ENCODE data around the gene VSX1. TPM values are rescaled to one million over a fixed set of nuclear protein-coding genes. Genes with fewer than 3 reads are reported as not detected.

The VSX1 gene
- total and polyA plus RNA-seq, 9 donors, result 0.11 to 1.4 (median 0.75) TPM; not detected in 2

DNA sequence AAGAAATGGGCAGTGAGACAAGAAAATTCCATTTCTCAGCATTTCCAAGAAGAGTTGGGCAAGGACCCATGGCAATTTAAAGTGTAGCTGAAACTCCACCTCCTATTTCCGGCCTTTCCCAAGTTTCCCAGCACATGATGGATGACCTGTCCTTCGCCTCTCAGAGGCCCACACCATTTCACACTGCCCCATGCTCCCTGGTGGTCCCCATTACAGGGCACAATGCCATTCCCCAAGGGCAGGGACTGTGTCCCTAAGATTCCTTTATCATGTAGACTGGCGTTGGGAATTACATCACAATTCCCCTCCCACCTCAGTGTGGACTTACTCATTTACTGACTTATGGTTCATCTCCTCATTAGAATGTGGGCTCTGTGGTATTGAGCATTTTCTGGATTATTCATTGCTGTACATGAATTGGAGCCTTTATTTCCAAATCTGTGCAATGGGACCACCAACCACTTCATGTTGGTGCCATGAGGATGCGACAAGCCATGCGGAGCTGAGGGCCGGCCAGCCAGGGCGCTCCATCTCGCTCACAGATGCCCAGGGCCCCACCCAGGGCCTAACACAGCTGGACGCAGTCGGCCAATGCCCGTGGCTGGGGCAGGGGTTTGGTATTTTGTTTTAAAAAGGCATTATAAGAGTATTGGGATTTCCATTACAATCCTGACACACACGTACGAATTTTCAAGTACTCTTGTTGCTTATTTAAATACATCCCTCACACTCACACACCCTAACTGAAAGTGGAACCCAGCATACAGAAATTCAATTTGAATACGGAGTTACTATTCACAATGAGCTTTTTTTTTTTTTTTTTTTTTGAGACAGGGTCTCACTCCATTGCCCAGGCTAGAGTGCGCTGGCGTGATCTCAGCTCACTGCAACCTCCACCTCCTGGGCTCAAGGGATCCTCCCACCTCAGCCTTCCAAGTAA, 29.4 kb downstream of the VSX1 start:
- Histone ChIP-seq H3K9me3 (no peaks in the 10 kb centered on the region), H3K4me3 (no peak overlapping the region), H3K27ac (peak overlapping the region in 1 of 2 donors; percentile 70), H3K4me1 (ENCODE audit: insufficient read depth) (peaks cover 58% of the 10 kb centered on the region), H3K27me3 (no peaks in the 10 kb centered on the region), H3K36me3 (no peaks in the 10 kb centered on the region)
- TF ChIP-seq, protein P1, sequence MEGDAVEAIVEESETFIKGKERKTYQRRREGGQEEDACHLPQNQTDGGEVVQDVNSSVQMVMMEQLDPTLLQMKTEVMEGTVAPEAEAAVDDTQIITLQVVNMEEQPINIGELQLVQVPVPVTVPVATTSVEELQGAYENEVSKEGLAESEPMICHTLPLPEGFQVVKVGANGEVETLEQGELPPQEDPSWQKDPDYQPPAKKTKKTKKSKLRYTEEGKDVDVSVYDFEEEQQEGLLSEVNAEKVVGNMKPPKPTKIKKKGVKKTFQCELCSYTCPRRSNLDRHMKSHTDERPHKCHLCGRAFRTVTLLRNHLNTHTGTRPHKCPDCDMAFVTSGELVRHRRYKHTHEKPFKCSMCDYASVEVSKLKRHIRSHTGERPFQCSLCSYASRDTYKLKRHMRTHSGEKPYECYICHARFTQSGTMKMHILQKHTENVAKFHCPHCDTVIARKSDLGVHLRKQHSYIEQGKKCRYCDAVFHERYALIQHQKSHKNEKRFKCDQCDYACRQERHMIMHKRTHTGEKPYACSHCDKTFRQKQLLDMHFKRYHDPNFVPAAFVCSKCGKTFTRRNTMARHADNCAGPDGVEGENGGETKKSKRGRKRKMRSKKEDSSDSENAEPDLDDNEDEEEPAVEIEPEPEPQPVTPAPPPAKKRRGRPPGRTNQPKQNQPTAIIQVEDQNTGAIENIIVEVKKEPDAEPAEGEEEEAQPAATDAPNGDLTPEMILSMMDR (IDR thresholded peaks at IDR 0.05), result no peak
- TF ChIP-seq POLR2A (IDR thresholded peaks at IDR 0.05) (no peak), EP300 (IDR thresholded peaks at IDR 0.05) (peak; percentile 70)
- intact Hi-C loops (cut with DNase I), result loop anchor here in 2 of 4 donors (10.0 kb wide), 2 partner anchors 342 to 1698 kb away; partner anchors contain the start of genes ABHD12 (in 1 of the 2) and NXT1 (in 1 of the 2)
- WGBS, 3 donors, result 62 to 64% (median 63%) methylated on average over 16 of the region's 16 CpGs
- DNase-seq, result peak in 3 of 5 donors; percentile 44 to 69 (median 50)

DNA sequence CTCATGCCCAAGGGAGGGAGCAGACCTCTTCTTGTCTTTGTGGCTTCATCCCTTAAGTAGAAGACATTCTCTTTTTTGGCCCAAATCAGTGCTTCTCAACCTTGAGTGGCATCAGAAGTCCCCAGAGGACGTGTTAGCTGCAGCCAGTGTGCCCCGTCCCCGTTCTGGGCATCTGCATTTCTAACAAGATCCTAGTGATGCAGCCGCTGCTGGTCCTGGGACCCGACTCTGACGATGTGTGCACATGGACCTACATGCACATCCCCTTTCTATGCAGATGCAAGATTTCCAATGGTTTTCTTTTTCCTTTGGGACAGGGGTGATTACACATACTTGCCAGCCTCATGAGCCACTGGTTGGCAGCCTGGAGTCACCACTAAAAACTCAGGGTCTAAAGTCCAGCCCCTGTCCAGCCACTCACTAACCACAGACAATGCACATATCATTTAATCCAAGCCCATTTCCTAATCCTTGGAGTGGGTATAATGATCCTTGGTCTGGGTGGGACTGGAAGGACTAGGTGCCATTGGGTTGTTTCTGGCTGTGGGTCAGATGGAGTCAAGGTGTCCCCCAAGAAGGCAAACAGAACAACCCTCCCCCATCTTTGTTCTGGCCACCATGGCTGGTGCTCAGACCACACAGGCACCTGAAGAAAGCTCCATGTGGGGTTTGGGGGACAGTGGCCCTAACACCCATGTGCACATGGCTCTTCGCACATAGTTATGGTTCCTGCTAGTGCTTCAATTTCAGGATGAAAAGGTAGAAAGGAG, 30.4 kb downstream of the VSX1 start:
- DNase-seq, result peak in 3 of 5 donors; percentile 7 to 22 (median 14)
- H3K9me3 ChIP-seq, result no peaks in the 10 kb centered on the region
- TF ChIP-seq, protein P1 (IDR thresholded peaks at IDR 0.05), result no peak
- TF ChIP-seq EP300 (IDR thresholded peaks at IDR 0.05), result no peak
- TF ChIP-seq POLR2A (IDR thresholded peaks at IDR 0.05), result no peak
- H3K27ac ChIP-seq, result no peak overlapping the region
- intact Hi-C loops (cut with DNase I), result loop anchor here in 2 of 4 donors (10.0 kb wide), 2 partner anchors 343 to 1697 kb away; partner anchors contain the start of genes ABHD12 (in 1 of the 2) and NXT1 (in 1 of the 2)
- no peaks in the 10 kb centered on the region for H3K27me3 ChIP-seq
- 94 to 97% (median 96%) methylated on average over 7 of the region's 7 CpGs for WGBS, 3 donors
- H3K36me3 ChIP-seq, result no peaks in the 10 kb centered on the region
- no peak overlapping the region for H3K4me3 ChIP-seq
- H3K4me1 ChIP-seq (ENCODE audit: insufficient read depth), result peaks cover 56% of the 10 kb centered on the region

DNA sequence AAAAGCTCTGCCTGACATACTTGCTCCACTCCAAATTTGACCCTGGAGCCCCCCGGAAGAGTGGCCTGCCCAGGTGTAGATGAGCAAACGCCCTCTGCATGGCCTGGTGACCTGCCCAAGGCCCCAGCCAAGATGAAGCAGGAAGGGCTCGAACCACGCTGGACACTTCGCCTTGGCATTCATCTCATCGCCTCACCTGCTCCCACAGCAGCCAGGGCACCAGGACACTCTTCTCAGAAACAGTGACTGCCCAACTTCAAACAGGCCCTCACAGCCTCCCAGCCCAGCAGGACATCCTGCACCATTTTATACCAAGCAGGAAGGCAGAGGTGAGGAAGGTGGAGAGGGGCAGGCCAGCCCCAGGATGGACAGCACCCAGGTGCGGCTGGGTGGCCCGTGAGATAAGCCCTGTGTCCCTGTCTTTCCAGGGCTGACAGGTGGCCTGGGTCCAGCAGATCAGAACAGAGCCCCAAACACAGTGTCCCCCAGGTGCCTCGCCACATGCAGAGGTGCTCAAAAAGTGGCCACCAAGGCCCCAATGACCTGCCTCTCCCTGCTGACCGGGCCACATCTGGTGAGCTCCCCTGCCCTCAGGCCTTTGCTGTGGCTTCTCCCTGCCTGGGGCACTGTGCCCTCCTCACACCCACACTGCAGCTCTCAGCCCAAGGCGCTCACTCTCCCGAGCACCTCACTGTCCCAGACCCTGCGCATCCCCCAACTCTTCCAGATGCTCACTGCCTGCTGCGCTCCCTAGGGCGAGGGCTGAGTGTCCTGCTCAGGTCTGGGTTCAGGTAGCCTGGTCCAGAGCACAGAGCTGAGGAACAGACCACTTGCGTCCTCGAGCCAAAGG, 31.2 kb downstream of the VSX1 start:
- intact Hi-C loops (cut with DNase I), result loop anchor here in 2 of 4 donors (10.0 kb wide), 2 partner anchors 344 to 1696 kb away; partner anchors contain the start of genes ABHD12 (in 1 of the 2) and NXT1 (in 1 of the 2)
- TF ChIP-seq, protein P1 (IDR thresholded peaks at IDR 0.05), result no peak
- TF ChIP-seq EP300 (IDR thresholded peaks at IDR 0.05) (no peak), POLR2A (IDR thresholded peaks at IDR 0.05) (no peak)
- no peak overlapping the region for H3K27ac ChIP-seq
- H3K4me3 ChIP-seq, result no peak overlapping the region
- peak in 3 of 5 donors; percentile 7 to 22 (median 11) for DNase-seq
- H3K27me3 ChIP-seq, result no peaks in the 10 kb centered on the region
- H3K4me1 ChIP-seq (ENCODE audit: insufficient read depth), result peaks cover 49% of the 10 kb centered on the region
- 91 to 97% (median 92%) methylated on average over 16 to 17 of the region's 17 CpGs for WGBS, 3 donors
- H3K36me3 ChIP-seq, result no peaks in the 10 kb centered on the region
- no peaks in the 10 kb centered on the region for H3K9me3 ChIP-seq

Measured in ovary (tissue), 9 donors.